ENCODE measurements around the gene DIO2.

DIO2 gene

DNA sequence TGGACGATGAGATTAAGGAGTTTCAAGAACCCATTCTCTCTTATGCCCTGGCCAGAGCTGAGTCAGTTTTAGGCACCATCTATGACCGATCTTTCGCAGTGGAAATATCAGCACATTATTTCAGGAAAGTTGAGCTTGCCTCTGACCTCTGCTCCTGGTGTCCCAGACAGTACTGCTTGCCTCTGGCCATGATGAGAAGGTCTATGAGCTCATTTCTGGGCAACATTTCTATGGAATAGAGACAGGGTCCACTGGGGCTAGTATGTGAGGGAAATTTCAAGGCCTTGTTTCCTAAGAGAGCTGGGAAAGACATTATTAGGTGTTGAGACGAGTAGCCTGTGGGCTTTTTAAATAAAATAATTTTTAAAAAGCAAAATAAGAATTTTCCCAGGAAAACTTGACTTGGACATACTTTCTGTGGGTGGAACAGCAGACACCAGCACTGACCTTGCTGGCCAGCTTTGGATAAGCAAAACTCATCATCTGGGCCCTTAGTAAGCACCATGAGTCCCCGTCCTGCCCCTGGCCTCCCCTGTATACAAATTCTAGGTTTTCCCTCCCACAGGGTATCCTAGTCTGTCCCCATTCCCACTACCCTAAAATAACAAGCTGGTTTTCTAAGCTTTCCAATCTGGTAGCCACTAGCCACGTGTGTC is 43.4 kb downstream of the DIO2 start:
- DNase-seq = no peak

DNA sequence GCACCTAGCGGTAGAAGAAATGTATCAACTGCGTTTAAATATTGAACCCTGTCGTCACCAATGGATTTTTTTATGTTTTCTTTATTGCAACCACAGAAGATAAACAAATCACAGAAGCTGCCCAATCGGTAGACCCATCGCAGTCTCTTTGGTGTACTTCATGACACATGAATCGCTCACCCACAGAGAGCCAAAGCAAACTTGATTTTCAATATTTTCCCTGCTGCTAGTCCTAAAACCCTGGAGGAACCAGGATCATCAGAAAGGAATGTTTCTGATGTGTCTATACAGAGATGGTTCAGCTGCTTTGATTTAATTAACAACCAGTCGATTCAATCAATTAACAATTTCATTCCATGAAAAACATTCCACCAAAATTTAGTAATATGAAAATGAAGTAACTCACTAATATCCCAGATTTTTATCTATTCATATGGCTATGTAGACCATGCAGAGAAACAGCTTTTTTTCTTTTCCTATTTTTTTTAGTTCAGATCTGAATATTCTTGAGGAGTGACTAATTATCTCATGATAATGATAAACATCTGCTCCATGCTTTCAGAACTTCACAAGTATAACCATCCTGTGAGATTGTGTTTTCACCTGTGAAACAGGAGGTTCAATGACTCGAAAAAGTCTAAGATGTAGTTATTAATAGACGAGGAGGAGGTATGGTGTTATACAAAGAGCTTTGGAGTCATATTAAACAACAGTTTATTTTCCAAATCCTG is 46.1 kb downstream of the DIO2 start:
- DNase-seq = peak; percentile 48

DNA sequence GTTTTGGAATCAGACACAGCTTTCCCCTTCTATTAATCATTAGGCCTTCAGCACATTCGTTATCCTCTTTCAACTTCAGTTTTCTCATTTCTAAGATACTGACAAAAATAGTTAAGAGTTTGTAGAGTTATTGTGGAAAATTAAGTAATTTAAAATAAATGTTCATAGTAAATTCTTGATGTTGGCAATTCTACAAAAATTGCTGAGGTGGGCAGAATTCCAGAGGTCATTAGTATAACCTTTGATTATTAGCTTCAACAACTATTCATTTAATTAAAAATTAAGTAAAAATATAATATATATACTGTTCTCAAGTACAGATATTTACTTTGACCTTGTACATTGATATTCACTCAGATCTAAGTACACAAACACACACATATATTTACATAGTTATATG is 58.5 kb downstream of the DIO2 start:
- no peak for DNase-seq

DNA sequence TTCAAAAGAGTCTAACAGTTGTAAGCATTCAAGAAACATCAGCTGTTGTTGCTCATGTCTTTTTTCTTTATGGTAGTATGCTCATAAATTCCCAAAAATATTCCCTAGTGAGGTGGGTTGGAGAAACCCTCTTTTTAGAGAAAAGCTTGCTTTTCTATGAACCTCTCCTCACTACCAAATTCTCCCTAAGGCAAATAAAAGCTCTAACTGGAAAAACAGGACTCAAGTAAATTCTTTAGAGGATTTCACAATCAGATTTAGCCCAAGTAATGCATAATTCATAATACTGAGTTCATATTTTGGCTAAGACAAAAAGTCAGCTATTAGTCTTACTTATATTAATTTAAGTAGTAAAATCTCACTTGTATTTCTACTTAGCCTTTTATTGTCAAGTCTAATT is 59.1 kb downstream of the DIO2 start:
- DNase-seq = no peak

DNA sequence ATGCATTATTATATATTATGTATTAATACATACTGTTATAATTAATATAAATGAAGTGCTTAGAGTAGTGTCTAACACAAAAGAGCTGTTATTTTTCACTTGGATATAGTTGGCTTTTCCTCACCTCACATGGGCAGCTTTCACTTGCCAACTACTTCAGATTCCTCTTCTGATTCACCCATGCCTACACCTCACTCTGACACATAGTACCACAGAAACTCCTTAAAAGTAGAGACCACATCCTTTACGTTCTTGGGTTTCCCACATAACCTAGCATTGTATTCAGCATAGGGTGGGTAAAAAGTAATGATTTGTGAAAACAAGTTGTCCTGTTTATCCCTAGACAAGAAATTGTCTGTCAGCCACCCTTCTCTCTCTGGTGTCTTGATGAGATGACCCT is 61.0 kb downstream of the DIO2 start:
- no peak for DNase-seq
